ENCODE results near the gene BAHCC1.

GRCh38 chr17:81373536-81374160 is 21.6 kb upstream of the BAHCC1 start:
- TF ChIP-seq CTCF (IDR thresholded peaks at IDR 0.05) (no peak), POLR2A (IDR thresholded peaks at IDR 0.05) (no peak), EP300 (IDR thresholded peaks at IDR 0.05) (no peak), POLR2AphosphoS5 (IDR thresholded peaks at IDR 0.05) (no peak)
